ENCODE measurements around the gene CENPM.

CENPM gene

GRCh38 chr22:41892721-41893120 is 54.2 kb downstream of the CENPM start:
- DNase-seq, result no peak

GRCh38 chr22:41891407-41891806 is 55.5 kb downstream of the CENPM start:
- DNase-seq, result no peak

Measured in T-helper 9 cell (primary cell).